NCI-H524 treated with DMSO at 0.1 percent for 48 hours (cell line): Measurements from ENCODE around the gene PBRM1.
"Not testable (repeated sequence)": the region's sequence is repeated elsewhere in the genome, so short reads cannot be mapped to it uniquely, and the experiment has no call there.

ENCODE experiments used
- DNase-seq: peaks from one replicate; lab custom pipeline; 2025; lab: John Stamatoyannopoulos, UW

PBRM1 gene

DNA sequence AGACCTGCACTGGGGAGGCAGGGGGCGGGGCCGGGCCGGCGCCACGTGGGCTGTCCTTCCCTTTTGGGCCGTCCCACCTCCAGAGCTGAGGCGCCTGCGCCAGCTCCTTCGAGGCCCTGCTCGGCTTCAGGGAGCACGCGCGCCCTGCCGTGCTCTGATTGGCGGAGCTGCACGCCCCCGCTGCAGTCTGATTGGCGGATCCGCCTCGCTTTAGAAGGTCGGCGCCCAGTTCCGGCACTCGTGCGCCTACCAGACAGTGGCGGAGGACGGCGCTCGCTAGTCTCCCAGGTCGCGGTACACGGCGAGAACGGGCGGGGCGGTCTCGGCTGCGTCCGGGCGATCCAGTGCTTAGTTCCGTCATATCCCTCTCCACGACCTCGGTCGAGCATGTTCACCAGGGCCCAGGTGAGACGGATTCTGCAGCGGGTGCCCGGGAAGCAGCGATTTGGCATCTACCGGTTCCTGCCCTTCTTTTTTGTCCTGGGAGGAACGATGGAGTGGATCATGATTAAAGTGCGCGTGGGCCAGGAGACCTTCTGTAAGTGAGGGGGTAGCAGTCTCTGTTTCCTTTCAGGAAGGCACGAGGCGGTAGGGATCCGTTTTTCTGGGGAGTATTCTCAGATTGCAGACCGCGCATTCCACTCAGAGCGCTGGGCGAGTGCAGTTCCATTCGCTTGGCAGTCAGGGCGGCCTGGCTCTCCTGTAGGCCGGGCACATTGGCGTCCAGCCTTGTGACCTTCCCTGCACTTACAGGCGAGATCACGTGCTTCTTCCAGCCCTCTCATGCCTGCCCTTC, 149.1 kb downstream of the PBRM1 start, which contains the start of gene UQCC5:
TSS of gene UQCC5 (plus strand) at position 237 of the 796 bp plus-strand sequence. CDS start at position 388, 151 bp downstream.
- peak; percentile 85 for DNase-seq

DNA sequence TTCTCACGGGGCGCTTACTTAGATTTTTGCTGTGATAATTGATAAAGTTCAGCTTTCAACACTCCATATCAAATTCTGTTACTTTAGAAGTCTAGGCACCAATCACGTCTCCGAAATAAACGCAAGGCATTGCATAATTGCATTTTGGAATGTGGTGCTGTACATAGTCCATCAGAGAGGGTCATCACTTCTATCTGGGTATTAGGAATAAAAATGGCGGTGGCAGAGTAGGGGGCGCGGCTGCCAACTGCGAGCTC, 149.7 kb downstream of the PBRM1 start:
- no peak for DNase-seq

DNA sequence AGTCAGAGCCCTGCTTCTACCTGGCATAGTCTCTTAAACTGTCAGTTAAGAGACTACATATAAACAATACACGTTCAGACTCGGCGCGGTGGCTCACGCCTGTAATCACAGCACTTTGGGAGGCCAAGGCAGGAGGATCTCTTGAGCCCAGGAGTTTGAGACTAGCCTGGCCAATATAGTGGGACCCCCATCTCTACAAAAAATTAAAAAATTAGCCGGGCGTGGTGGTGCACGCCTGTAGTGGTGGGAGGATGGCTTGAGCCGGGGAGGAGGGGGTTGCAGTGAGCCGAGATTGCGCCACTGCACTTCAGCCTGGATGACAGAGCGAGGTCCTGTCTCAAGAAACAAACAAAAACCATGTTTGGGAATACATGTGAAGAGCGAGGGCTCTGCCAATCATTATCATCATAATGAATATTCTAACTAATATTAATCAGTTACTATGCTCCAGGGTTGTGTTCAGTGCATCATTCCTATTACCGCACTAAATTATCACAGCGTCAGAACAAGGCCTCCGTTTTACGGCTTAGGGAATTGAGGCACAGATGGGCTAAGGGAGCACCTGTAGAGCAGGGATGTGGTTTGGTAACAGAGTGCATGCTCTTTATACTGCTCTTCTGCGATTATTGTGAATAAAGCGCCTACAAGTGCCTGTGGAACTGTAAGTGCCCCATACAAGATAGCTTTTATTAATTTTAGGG, 150.2 kb downstream of the PBRM1 start:
- no peak for DNase-seq

DNA sequence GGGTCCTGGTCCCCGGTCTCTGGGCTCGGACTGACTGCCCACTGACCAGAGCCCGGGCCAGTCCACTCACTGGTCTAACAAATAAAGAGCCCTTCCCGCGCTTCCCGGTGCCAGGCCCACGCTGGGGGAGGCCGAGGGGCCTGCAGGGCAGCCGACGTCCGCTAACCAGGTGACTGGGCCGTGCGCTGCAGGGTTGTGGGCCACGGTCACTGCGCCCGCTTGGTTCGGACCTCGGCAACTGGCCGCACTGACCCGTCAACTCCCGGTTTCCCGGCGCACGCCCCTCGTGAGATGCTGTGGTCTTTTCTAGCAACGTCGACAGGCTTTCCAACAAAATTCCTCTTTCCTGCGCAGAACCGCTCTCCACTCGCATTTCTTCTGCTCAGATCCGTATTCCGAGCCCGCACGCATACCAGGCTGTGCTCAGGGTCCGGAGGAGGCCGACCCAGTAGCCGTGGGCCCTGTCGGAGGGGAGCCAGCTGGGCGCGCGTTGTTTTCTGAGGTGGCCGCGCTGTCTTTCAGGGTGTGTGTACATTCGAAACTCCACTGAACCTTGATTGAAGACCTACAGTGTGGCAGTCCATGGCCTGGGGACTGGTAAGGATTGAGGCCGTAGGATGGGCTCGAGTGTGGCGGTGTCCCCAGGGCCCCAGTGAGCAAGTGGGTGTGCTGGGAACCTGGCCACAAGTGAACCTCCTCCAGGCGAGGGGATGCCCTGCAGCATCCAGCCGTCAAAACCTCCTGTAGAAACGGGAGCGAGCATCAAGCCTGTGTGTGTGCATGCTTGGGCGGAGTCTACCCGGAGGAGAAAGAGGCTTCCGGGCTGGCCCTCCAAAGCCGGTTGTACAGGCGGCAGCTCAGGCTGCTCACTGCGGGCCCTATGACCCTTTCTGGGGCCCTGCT, 151.2 kb downstream of the PBRM1 start:
- DNase-seq, result no peak

DNA sequence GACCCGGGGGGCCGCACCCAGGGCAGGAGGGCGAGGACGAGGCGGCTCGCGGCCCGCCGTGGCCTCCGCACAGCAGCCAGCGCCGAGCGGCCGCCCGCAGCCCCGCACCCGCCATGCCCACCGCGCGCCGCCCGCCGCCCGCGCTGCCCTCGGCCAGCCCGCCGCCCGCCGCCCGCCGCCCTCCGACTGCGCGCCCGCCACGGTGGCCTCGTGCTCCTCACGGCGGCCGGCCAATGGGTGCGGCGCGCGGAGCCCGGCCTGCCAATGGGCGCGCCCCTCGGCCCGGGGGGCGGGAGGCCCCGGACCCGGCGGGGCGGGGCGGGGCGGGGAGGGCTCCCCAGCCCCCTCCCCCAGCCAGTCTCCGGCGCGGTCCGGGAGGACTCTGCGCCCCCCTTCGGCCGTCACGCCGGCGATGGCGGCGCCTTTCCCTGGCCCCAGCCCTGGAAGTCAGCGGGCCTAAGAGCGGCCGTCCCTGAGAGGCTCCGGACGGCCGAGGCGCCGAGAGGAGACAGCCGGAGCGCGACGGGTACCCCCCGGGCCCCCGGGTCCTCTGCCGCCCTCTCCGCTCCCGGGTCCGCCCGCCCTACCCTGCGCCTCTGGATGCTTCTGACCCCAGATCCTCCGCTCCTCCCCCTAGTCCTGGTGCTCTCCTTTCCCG, 152.0 kb downstream of the PBRM1 start, which contains the start of gene NT5DC2:
TSS of gene NT5DC2 (minus strand) at position 235 of the 658 bp plus-strand sequence. CDS start at position 115, 120 bp downstream.
- DNase-seq, result no peak

DNA sequence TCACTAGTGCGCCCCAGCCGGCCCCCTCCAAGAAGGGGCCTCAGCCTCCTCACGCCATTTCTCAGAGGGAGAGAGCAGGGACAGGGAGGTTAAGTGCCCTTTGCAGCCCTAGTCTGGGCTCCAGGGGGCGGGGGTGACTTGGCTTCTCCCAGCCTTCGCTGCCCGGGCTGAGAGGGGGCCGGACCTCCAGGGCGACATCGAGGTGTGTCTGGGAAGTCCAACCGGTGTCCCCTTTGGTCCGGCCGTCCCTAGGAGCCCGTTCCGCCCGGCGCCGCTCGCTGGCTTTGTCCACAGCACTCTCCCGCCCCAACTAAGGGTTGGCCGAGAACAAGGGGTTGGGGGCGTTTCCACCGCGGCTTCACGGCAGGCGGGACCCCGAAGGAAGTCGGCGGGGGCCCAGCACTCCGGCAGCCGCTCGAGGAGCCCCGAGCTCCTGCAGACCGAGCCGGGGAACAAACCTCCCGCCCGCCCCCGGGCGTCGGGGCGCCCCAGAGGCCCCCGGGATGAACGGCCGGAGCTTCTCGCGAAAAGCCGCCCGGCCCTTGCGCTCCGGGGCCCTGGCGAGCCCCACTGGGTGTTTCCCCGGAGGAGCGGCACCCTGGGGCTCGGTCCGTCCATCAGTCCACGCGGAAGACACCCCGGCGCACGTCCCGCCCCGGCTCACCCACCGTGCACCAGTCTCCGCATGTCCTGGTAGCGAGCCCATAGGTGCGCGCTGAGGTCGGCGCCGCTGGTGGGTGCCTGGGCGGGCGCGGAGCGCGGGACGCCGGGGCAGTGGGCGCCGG, 152.7 kb downstream of the PBRM1 start:
- DNase-seq, result no peak

DNA sequence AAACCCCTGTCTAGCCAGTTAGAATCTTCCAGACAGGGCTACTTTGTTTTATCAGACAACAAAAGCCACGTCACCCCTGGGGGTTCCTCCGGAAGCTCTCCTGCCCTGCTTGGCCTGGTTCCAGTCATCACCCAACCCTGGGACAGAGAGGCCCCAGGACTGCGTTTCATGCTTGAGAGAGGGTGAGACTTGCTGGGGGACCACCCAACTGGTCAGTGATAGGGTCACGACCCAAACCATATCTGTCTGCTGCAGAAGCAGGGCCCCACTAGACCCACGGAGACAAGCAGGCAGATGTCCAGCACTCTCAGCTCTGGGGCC, 153.2 kb downstream of the PBRM1 start:
- no peak for DNase-seq

DNA sequence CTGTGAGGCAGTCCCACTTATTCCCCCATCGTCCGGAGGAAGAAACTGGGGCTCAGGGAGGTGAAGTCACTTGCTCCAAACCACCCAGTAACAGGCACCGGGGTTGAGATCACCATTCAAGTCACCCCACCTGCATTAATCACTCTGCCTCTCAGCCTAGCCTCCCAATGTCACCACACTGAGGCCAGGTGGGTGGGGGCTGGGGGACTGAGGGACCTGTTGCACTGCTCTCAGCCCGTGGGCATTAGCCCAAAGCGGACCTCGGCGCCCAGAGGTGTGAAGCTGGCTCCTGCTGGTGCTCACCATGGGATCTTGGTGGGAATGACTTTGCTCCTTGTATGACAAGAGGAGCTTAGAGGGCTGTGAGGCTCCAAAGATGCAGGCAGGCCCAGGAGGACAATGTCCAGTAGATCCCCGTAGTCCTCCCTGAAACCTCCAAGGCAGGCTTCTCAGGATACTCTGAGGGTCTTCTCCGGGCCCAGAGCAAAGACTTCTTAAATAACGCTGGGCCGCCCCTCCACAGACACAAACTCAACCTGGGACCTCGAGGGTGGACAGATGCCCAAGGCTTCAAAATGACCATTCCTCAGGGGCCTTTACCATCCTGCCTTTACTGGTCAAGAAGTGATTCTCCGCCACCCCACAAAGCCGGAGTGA, 153.7 kb downstream of the PBRM1 start:
- no peak for DNase-seq

DNA sequence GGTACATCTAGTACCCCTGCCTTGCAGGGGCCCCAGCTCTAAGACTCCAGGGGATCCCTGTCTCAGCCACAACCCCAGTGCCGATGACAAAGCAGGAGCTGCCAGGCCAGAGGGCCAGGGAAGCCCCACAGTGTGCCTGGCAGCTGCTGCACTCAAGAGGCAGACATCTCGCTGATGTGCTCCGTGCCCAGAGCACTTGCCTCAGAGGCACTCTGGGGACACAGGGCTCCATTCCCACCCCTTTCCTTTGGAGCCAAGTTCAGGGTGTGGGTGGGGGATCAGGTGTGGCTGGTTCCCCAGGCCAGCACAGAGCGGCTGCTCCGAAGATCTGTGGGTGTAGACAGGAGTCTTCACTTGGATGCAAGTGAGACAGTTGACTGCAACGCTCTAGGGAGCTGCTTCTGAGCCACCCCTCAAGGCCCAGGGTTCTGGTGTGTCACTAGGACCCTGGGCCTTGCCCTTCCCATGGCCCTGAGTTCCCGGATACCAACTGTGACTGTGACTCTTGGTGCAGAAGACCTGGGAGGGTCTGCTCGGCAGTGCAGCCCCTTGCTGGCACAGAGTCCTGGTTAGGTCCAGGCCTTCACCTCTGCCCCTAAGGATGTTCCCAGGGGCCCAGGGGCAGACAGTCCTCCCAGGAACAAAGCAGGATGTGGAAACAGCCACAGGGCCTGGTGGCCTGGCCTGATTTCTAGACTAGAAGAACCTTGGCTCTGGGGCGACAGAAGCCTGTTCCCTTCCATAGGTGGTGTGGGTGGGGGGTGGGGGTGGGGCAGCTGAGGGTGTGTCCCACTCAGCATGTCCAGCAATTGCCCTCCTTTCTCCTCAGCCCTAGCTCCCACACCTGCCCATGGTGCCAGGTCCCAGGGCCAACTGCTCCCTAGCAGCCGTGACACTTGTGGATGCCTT, 154.5 kb downstream of the PBRM1 start:
- no peak for DNase-seq

DNA sequence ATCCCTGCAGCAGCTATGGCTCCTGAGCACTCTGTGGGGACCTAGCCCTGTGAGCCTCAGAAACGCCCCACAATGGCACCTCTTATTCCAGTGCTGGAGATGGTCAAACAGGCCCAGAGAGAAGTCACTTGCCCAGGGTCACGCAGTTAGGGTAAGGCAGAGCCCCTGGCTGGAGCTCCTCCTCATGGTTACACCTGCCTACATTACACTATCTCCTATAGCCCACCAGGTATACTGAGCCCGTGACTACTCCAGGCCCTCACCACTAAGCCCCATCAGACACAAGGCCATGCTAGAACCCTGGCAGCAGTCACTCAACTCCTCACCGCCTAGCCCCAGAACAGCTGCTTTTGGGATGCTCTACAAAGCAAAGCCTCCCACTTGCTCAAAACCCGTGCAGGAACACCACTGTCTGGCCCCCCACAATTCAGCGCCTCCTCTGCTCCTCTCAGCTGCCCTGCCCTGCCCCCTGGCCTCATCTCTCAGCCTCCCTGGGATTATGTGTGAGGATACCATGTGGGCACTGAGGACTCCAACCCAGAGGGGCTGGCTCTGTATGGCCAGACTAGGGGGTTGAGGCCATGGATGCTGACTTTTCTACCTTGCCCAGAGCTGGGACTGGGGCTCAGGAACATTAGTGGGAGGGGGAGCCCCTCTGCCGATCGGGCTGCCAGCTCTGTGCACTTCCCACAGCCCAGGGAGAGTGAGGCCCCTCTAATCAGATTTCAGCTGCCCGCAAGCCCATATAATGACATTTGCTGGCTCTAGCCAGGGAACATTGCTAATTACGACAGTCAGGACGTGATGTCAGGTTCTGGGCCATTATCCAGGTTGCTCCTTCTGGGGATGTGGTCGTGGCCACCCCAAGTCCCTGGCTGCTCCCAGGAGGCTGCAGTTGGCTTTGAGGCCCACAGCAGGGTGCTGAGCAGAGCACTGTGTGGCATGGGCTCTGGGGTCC, 156.1 kb downstream of the PBRM1 start:
- no peak for DNase-seq

DNA sequence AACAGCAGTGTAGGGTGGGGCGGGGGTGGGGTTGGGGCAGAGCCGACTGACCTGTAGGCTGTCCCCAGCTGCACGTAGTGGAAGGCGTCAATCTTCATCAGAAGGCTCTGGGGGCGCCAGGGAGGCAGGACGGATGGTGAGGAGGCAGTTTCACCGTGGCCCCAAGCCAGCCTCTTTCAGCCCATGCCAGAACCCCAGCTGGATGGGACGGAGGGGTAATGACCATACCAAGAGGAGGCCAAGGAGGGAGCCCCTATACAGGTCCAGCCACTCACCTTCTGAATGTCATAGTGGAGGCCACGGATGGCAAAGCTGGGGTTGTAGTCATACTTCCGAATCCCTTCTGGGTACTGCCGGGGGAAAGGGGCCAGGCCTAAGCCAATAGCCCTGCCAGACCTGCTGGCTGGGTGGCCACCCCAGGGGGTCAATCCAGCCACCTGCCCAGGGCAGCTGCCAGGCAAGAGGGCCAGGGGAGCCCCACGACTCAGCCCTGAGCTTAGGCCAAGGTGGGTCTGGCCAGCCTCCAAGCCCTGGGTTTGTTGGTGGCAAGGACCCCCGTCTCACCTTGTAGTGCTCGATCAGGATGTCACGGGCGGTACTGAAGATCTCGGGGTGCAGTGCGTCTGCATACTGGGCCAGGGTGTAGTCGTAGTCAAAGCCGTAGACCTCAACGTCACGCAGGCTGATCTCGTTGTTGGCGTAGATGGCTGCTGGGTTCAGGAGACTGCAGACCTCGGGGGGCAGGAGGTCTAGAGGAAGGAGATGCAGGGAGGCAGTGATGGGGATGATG, 156.9 kb downstream of the PBRM1 start:
- no peak for DNase-seq

DNA sequence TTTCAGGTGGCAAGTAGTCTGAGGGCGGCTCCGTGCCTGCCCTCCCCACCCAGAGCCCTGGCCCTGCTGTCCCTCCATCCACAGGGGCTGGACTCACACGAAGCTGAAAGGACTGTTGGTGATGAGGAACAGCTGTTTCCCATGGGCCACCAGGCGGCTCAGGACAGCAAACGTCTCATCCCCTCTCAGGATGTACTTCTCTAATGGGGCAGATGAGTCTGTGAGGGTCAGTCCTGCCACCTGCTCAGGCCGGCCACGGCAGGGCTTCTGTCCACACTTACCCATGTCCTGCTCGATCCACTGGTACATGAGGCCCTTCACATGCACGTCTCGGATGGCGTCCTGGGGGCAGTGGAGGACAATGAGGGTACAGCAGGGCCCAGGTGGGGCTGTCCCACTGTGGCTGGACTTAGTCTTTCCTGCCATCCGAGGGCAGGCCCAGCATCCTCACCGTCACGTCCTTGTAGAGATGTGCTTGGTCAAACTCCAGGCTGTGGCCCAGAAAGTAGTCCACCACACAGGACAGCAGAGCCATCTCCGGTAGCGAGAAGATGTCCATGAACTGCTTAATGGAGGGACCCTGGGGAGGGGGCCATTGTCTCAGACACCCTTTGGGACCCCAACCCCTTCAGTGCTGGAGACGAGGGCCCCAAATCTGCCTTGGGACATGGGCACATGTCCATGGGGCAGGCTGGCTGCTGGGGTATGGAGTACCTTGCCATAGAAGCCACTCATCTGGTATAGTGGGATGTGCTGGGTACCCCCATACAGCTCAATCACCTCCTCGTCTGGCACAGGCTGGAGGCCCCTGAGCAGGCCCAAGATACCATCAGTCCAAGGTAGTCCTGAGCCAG, 157.8 kb downstream of the PBRM1 start:
- DNase-seq, result no peak

DNA sequence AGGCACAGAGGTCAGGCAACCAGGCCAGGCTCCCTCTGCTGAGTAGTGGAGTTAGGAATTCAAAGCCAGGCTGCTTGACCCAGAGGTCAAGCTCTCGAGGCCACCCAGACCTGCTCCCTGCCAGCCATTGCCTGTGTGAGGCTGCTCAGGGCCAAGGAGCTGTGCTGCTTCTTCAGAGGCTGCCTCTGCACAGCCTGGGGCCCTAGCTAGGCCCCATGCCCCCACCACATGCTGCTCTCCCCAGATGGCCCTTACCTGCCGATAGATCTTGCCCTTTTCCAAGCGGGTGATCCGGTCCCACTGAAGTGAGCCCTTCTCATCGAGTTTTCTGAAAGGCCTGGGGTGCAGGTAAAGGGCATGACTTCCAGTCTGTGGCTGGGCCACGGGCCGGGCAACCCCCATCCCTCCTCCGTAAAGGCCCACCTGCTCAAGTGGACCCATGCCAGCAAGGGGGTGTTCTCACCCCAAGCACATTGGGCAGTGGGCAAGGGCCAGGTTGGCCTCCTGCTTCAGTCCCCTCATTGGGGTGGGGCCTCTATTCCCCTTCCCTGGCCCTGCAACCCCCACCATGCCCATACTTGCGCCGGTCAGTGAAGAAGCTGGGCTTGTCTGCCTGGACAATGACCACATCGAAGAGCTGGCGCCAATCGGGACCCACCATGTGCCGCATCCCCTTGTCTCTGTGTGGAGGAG, 158.5 kb downstream of the PBRM1 start:
- DNase-seq, result no peak

DNA sequence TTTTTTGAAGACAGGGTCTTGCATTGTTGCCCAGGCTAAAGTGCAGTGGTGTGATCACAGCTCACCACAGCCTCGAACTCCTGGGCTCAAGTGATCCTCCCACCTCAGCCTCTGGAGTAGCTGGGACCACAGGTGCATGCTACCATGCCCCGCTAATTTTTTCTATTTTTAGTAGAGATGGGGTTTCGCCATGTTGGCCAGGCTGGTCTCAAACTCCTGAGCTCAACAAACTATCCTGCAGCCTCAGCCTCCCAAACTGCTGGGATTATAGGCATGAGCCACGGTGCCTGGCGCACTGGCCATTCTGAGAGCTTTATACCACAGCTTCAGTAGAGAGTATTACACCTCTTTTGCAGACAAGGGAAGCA, 159.1 kb downstream of the PBRM1 start:
- not testable (repeated sequence) for DNase-seq

DNA sequence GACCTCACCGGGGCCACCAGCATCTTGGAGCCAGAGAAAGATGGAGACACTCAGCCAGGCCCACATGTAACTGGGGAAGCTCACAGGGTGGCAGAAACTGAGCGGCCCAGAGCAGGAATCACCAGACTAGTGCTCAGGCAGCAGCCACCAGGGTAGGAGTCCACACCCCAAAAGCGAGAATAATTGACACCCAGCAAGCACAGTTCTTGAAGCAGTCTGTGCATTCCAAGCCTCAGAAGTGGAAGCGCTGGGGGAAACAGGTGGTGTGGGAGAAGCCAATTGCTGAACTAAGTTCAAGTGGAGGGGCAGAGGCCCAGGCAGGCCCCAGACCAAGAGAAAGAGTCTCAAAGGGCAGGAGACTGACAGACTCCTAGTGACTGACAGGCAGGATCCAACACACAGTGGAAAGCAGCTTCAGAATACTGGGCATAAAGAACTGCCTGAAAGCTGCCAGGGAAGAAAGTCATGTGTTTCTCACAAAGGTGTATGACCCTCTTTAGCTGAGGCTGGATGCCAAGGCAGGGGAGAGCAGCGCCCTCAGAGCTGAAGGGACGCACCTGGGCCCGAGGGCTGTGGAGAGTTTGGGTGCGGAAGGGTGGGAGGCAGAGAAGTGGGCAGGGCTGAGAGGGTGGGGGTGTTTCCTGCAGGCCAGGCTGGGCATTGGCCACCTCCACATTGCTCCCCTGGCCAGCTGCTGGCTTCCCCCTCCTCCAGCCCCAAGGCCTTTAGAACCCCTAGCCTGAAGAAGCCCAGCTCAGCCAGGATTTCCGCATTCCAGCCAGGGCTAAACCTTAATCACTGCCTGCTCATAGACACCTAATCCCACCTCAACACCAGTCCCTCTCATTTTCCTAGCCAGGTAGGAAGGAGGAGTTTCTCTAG, 159.8 kb downstream of the PBRM1 start:
- DNase-seq, result no peak
